Mesenchymal stem cell (in vitro differentiated cells and primary cell): ENCODE data around the gene FARS2.

Experiments used
- DNase-seq: peaks from one replicate; pipeline ENCODE4 v3.0.0-alpha.2; 2013
- H2AFZ ChIP-seq: one replicate; pipeline ENCODE4 v1.6.1; 2013; ENCODE audit warnings: low read depth, mild to moderate bottlenecking, control low read depth, inconsistent platforms, low read length, moderate library complexity
- H2AK5ac ChIP-seq: 2 replicates; pipeline ENCODE4 v1.6.1; 2013; ENCODE audit warnings: low read length, moderate library complexity, mild to moderate bottlenecking, inconsistent platforms; ENCODE audit not compliant: severe bottlenecking
- H2BK120ac ChIP-seq: one replicate; pipeline ENCODE4 v1.6.1; 2013; ENCODE audit warnings: low read depth, mild to moderate bottlenecking, inconsistent platforms, low read length, moderate library complexity
- H2BK12ac ChIP-seq, 2 experiments: one replicate each; pipeline ENCODE4 v1.6.1; 2013; ENCODE audit warnings: inconsistent platforms in 2 of 2, low read length in 2 of 2, mild to moderate bottlenecking in 2 of 2, moderate library complexity in 2 of 2, control low read depth in 1 of 2
- H2BK15ac ChIP-seq: one replicate; pipeline ENCODE4 v1.6.1; 2013; ENCODE audit warnings: mild to moderate bottlenecking, low read depth, inconsistent platforms; ENCODE audit not compliant: poor library complexity, severe bottlenecking
- H2BK5ac ChIP-seq: 2 replicates; pipeline ENCODE4 v1.6.1; 2013; ENCODE audit warnings: low read depth, mild to moderate bottlenecking, low read length, control low read depth, inconsistent platforms; ENCODE audit not compliant: poor library complexity, severe bottlenecking
- H3K14ac ChIP-seq, 2 experiments: one replicate each; pipeline ENCODE4 v1.6.1; 2013; ENCODE audit warnings: inconsistent platforms in 2 of 2, low read length in 2 of 2, control low read depth in 1 of 2, mild to moderate bottlenecking in 1 of 2, moderate library complexity in 1 of 2
- H3K18ac ChIP-seq, 2 experiments: one replicate each; pipeline ENCODE4 v1.6.1; 2013; ENCODE audit warnings: inconsistent platforms in 2 of 2, low read length in 2 of 2, control low read depth in 1 of 2, low read depth in 1 of 2, mild to moderate bottlenecking in 1 of 2
- H3K23ac ChIP-seq, 2 experiments: one replicate each; pipeline ENCODE4 v1.6.1; 2013; ENCODE audit warnings: inconsistent platforms in 2 of 2, low read length in 2 of 2, mild to moderate bottlenecking in 2 of 2, moderate library complexity in 2 of 2, control low read depth in 1 of 2
- H3K27ac ChIP-seq: 2 replicates; pipeline ENCODE4 v1.5.1; 2013; ENCODE audit warnings: mild to moderate bottlenecking, moderate library complexity, low read length, control low read depth, inconsistent platforms; ENCODE audit not compliant: poor library complexity, severe bottlenecking
- H3K27me3 ChIP-seq, 2 experiments: 2 replicates each; pipeline versions ENCODE4 v1.6.1 to v1.7.0; 2013; ENCODE audit warnings: low read length in 2 of 2, mild to moderate bottlenecking in 2 of 2, moderate library complexity in 2 of 2, control low read depth in 1 of 2, inconsistent platforms in 1 of 2; ENCODE audit not compliant: control insufficient read depth in 1 of 2, insufficient read depth in 1 of 2
- H3K36me3 ChIP-seq, 2 experiments: 2 replicates each; pipeline versions ENCODE4 v1.6.1 to v1.7.0; 2013; ENCODE audit warnings: low read length in 2 of 2, control low read depth in 1 of 2, inconsistent platforms in 1 of 2, low read depth in 1 of 2, mild to moderate bottlenecking in 1 of 2; ENCODE audit not compliant: insufficient read depth in 2 of 2, control insufficient read depth in 1 of 2
- H3K4ac ChIP-seq, 2 experiments: one replicate each; pipeline ENCODE4 v1.6.1; 2013; ENCODE audit warnings: inconsistent platforms in 2 of 2, low read length in 2 of 2, mild to moderate bottlenecking in 2 of 2, moderate library complexity in 2 of 2, control low read depth in 1 of 2, low read depth in 1 of 2
- H3K4me1 ChIP-seq: 2 replicates; pipeline ENCODE4 v1.6.1; 2013; ENCODE audit warnings: low read depth, low read length, control low read depth; ENCODE audit not compliant: control insufficient read depth, insufficient read depth
- H3K4me2 ChIP-seq: 2 replicates; pipeline ENCODE4 v1.6.1; 2013; ENCODE audit warnings: low read length, mild to moderate bottlenecking, inconsistent platforms; ENCODE audit not compliant: poor library complexity, severe bottlenecking
- H3K4me3 ChIP-seq, 2 experiments: 2 replicates each; pipeline versions ENCODE4 v1.5.1 to v1.7.0; 2013; ENCODE audit warnings: low read length in 2 of 2, mild to moderate bottlenecking in 2 of 2, control low read depth in 1 of 2, low read depth in 1 of 2; ENCODE audit not compliant: insufficient read depth in 1 of 2
- H3K79me1 ChIP-seq: replicated peaks from 2 replicates; pipeline ENCODE4 v1.6.1; 2013; ENCODE audit warnings: mild to moderate bottlenecking, control low read depth, low read length, inconsistent platforms; ENCODE audit not compliant: poor library complexity, severe bottlenecking
- H3K9ac ChIP-seq: 2 replicates; pipeline ENCODE4 v1.7.0; 2013; ENCODE audit warnings: mild to moderate bottlenecking, low read length, moderate library complexity
- H3K9me3 ChIP-seq: 2 replicates; pipeline ENCODE4 v1.7.0; 2013; ENCODE audit warnings: mild to moderate bottlenecking, low read length; ENCODE audit not compliant: control insufficient read depth
- H4K8ac ChIP-seq: one replicate; pipeline ENCODE4 v1.6.1; 2013; ENCODE audit warnings: inconsistent platforms, mild to moderate bottlenecking, low read length, moderate library complexity
- H4K91ac ChIP-seq: one replicate; pipeline ENCODE4 v1.6.1; 2013; ENCODE audit warnings: mild to moderate bottlenecking, low read length, inconsistent platforms
- WGBS: methylation state at CpG from one replicate; pipeline ENCODE4 v1.1.7; 2013; ENCODE audit warnings: mixed read lengths; 5-methylcytosine and 5-hydroxymethylcytosine counted together

The FARS2 gene

GRCh38 chr6:5282191-5282623 is 20.9 kb downstream of the FARS2 start:
- no peak overlapping the region for H4K8ac ChIP-seq
- H3K4me3 ChIP-seq = no peak overlapping the region
- H2AK5ac ChIP-seq = no peak overlapping the region
- H3K79me1 ChIP-seq = peaks cover 23% of the 10 kb centered on the region
- H3K23ac ChIP-seq = no peak overlapping the region
- H3K9me3 ChIP-seq = no peaks in the 10 kb centered on the region
- no peak overlapping the region for H3K14ac ChIP-seq
- H3K27ac ChIP-seq = no peak overlapping the region
- DNase-seq = no peak
- no peak overlapping the region for H3K18ac ChIP-seq
- no peaks in the 10 kb centered on the region for H3K27me3 ChIP-seq
- H3K36me3 ChIP-seq = no peaks in the 10 kb centered on the region
- no peak overlapping the region for H3K4me2 ChIP-seq
- peaks cover 3% of the 10 kb centered on the region for H3K4me1 ChIP-seq
- no peak overlapping the region for H2BK15ac ChIP-seq
- H3K9ac ChIP-seq = no peak overlapping the region
- H2AFZ ChIP-seq = no peak overlapping the region
- no peak overlapping the region for H2BK5ac ChIP-seq
- H2BK120ac ChIP-seq = no peak overlapping the region
- 85% methylated on average over 9 of the region's 9 CpGs for WGBS
- H4K91ac ChIP-seq = no peak overlapping the region
- no peak overlapping the region for H2BK12ac ChIP-seq
- H3K4ac ChIP-seq = no peak overlapping the region

GRCh38 chr6:5285081-5285480 is 23.8 kb downstream of the FARS2 start:
- H4K8ac ChIP-seq = no peak overlapping the region
- peaks cover 8% of the 10 kb centered on the region for H3K4me1 ChIP-seq
- H2BK120ac ChIP-seq = no peak overlapping the region
- peaks cover 30% of the 10 kb centered on the region for H3K79me1 ChIP-seq
- peak overlapping the region in 1 of 2 experiments; percentile 14 for H2BK12ac ChIP-seq
- no peak overlapping the region for H3K4me3 ChIP-seq
- H3K9ac ChIP-seq = no peak overlapping the region
- no peaks in the 10 kb centered on the region for H3K36me3 ChIP-seq
- no peak for DNase-seq
- H2AK5ac ChIP-seq = no peak overlapping the region
- H3K27ac ChIP-seq = no peak overlapping the region
- H4K91ac ChIP-seq = no peak overlapping the region
- WGBS = 85% methylated on average over 6 of the region's 6 CpGs
- no peaks in the 10 kb centered on the region for H3K9me3 ChIP-seq
- H3K27me3 ChIP-seq = no peaks in the 10 kb centered on the region
- no peak overlapping the region for H2BK5ac ChIP-seq
- H2BK15ac ChIP-seq = no peak overlapping the region
- no peak overlapping the region for H3K23ac ChIP-seq
- no peak overlapping the region for H3K4me2 ChIP-seq
- no peak overlapping the region for H2AFZ ChIP-seq
- H3K14ac ChIP-seq = no peak overlapping the region
- H3K4ac ChIP-seq = no peak overlapping the region
- no peak overlapping the region for H3K18ac ChIP-seq

GRCh38 chr6:5285526-5285925 is 24.2 kb downstream of the FARS2 start:
- Histone ChIP-seq H2BK12ac (no peak overlapping the region), H3K4ac (no peak overlapping the region), H3K4me1 (peaks cover 8% of the 10 kb centered on the region), H3K23ac (no peak overlapping the region), H4K91ac (no peak overlapping the region), H2BK120ac (no peak overlapping the region), H3K14ac (no peak overlapping the region), H4K8ac (no peak overlapping the region), H3K9me3 (no peaks in the 10 kb centered on the region), H3K36me3 (no peaks in the 10 kb centered on the region), H2BK15ac (no peak overlapping the region), H2AK5ac (no peak overlapping the region), H3K27me3 (no peaks in the 10 kb centered on the region), H3K9ac (no peak overlapping the region), H3K27ac (no peak overlapping the region), H3K18ac (no peak overlapping the region), H3K4me2 (no peak overlapping the region), H2AFZ (no peak overlapping the region), H3K4me3 (no peak overlapping the region), H3K79me1 (peaks cover 32% of the 10 kb centered on the region), H2BK5ac (no peak overlapping the region)
- 91% methylated on average over 2 of the region's 5 CpGs for WGBS
- DNase-seq = no peak

GRCh38 chr6:5286780-5287179 is 25.5 kb downstream of the FARS2 start:
- H3K79me1 ChIP-seq = peaks cover 37% of the 10 kb centered on the region
- 97% methylated on average over 7 of the region's 7 CpGs for WGBS
- no peak overlapping the region for H3K4me2 ChIP-seq

More at GRCh38 chr6:5286780-5287179, 25.5 kb downstream of the FARS2 start:
- H3K36me3 ChIP-seq = no peaks in the 10 kb centered on the region
- no peak overlapping the region for H2BK15ac ChIP-seq
- DNase-seq = no peak
- no peak overlapping the region for H2BK5ac ChIP-seq
- H3K27ac ChIP-seq = no peak overlapping the region
- no peak overlapping the region for H3K9ac ChIP-seq
- no peak overlapping the region for H3K23ac ChIP-seq
- H3K9me3 ChIP-seq = no peaks in the 10 kb centered on the region
- no peak overlapping the region for H2AK5ac ChIP-seq
- peak overlapping the region in 1 of 2 experiments; percentile 22 for H2BK12ac ChIP-seq
- H3K27me3 ChIP-seq = no peaks in the 10 kb centered on the region
- no peak overlapping the region for H3K4me3 ChIP-seq
- no peak overlapping the region for H3K4ac ChIP-seq
- H4K91ac ChIP-seq = peak overlapping the region; percentile 43
- H4K8ac ChIP-seq = no peak overlapping the region
- no peak overlapping the region for H2BK120ac ChIP-seq
- no peak overlapping the region for H2AFZ ChIP-seq
- peak overlapping the region in 1 of 2 experiments; percentile 72 for H3K18ac ChIP-seq
- H3K4me1 ChIP-seq = peaks cover 8% of the 10 kb centered on the region
- H3K14ac ChIP-seq = no peak overlapping the region
